CD14-positive monocyte (primary cell): ENCODE data around the gene RNASE4. TPM values are rescaled to one million over a fixed set of nuclear protein-coding genes. Genes with fewer than 3 reads are reported as not detected.

Experiments
- DNase-seq, 3 donors: peaks; one replicate each; pipeline ENCODE4 v3.0.0-alpha.2; 2011 to 2022
- H2AFZ ChIP-seq: 2 replicates; pipeline ENCODE4 v1.6.0; 2012; ENCODE audit warnings: mild to moderate bottlenecking, low read depth, low read length, inconsistent platforms; ENCODE audit not compliant: insufficient read depth, poor library complexity, severe bottlenecking
- H3K27ac ChIP-seq, 2 donors: 1 replicate in 1 of 2; 2 replicates in 1 of 2; pipeline ENCODE4 v1.5.1; 2012 to 2013; ENCODE audit warnings: low read length in 2 of 2, control low read depth in 1 of 2, inconsistent platforms in 1 of 2, low read depth in 1 of 2, mild to moderate bottlenecking in 1 of 2
- H3K27me3 ChIP-seq, 2 donors: one replicate each; pipeline versions ENCODE4 v1.6.0 to v1.6.1; 2011 to 2013; ENCODE audit warnings: low read length in 2 of 2; ENCODE audit not compliant: control insufficient read depth in 2 of 2, insufficient read depth in 2 of 2
- H3K36me3 ChIP-seq, 2 donors: replicated peaks in 1 of 2; 1 replicate in 1 of 2; 2 replicates in 1 of 2; pipeline versions ENCODE4 v1.5.1 to v1.6.1; 2012 to 2013; ENCODE audit warnings: low read length in 2 of 2, control low read depth in 1 of 2, inconsistent platforms in 1 of 2, mild to moderate bottlenecking in 1 of 2; ENCODE audit not compliant: insufficient read depth in 2 of 2, control insufficient read depth in 1 of 2
- H3K4me1 ChIP-seq, 2 donors: 1 replicate in 1 of 2; 2 replicates in 1 of 2; pipeline versions ENCODE4 v1.5.1 to v1.6.1; 2012 to 2013; ENCODE audit warnings: low read length in 2 of 2, control low read depth in 1 of 2, inconsistent platforms in 1 of 2, mild to moderate bottlenecking in 1 of 2, moderate library complexity in 1 of 2; ENCODE audit not compliant: insufficient read depth in 2 of 2, control insufficient read depth in 1 of 2
- H3K4me2 ChIP-seq: replicated peaks from 2 replicates; pipeline ENCODE3; 2012; ENCODE audit warnings: low read length, moderate library complexity, mild to moderate bottlenecking; ENCODE audit not compliant: poor library complexity, severe bottlenecking; ENCODE audit errors: extremely low read depth
- H3K4me3 ChIP-seq, 3 experiments: fragments of 200-600 bp in 1 of 3; sonication (generic) in 1 of 3; replicated peaks in 1 of 3; 1 replicate in 2 of 3; 2 replicates in 1 of 3; pipeline ENCODE4 v1.5.1; 2011 to 2013; ENCODE audit warnings: low read length in 3 of 3, mild to moderate bottlenecking in 3 of 3, control low read depth in 2 of 3, low read depth in 2 of 3, inconsistent platforms in 1 of 3, moderate library complexity in 1 of 3
- H3K79me2 ChIP-seq: 2 replicates; pipeline ENCODE4 v1.6.0; 2012; ENCODE audit warnings: mild to moderate bottlenecking, control low read depth, inconsistent platforms, low read length, moderate library complexity; ENCODE audit not compliant: insufficient read depth
- H3K9ac ChIP-seq: 2 replicates; pipeline ENCODE4 v1.6.0; 2017; ENCODE audit warnings: low read length, mild to moderate bottlenecking; ENCODE audit not compliant: insufficient read depth, poor library complexity, severe bottlenecking
- H3K9me3 ChIP-seq, 2 donors: replicated peaks in 1 of 2; 1 replicate in 1 of 2; 2 replicates in 1 of 2; pipeline versions ENCODE4 v1.5.1 to v1.6.1; 2012 to 2013; ENCODE audit warnings: low read length in 2 of 2, control low read depth in 1 of 2; ENCODE audit not compliant: control insufficient read depth in 1 of 2, insufficient read depth in 1 of 2
- H4K20me1 ChIP-seq: 2 replicates; pipeline ENCODE4 v1.6.0; 2012; ENCODE audit warnings: mild to moderate bottlenecking, low read length, control low read depth, moderate library complexity; ENCODE audit not compliant: insufficient read depth
- H3K27ac Mint-ChIP-seq, 7 donors: one replicate each; pipeline ENCODE4 v1.8.0; 2020; ENCODE audit warnings: mild to moderate bottlenecking in 7 of 7, mixed read lengths in 7 of 7, moderate library complexity in 6 of 7, inconsistent platforms in 2 of 7
- H3K27me3 Mint-ChIP-seq, 3 donors: one replicate each; pipeline ENCODE4 v1.8.0; 2021 to 2022; ENCODE audit warnings: low read depth in 3 of 3, mild to moderate bottlenecking in 3 of 3, mixed read lengths in 3 of 3, moderate library complexity in 3 of 3, inconsistent platforms in 1 of 3
- H3K36me3 Mint-ChIP-seq, 2 donors: one replicate each; pipeline ENCODE4 v1.8.0; 2020; ENCODE audit warnings: mixed read lengths in 2 of 2, inconsistent platforms in 1 of 2, mild to moderate bottlenecking in 1 of 2
- H3K4me1 Mint-ChIP-seq: one replicate; pipeline ENCODE4 v1.8.0; 2020; ENCODE audit warnings: mild to moderate bottlenecking, mixed read lengths
- H3K4me3 Mint-ChIP-seq, 2 donors: one replicate each; pipeline ENCODE4 v1.8.0; 2020; ENCODE audit warnings: mild to moderate bottlenecking in 2 of 2, mixed read lengths in 2 of 2, moderate library complexity in 1 of 2
- H3K9me3 Mint-ChIP-seq, 7 donors: one replicate each; pipeline ENCODE4 v1.8.0; 2020 to 2022; ENCODE audit warnings: mixed read lengths in 7 of 7, mild to moderate bottlenecking in 6 of 7, moderate library complexity in 6 of 7, inconsistent platforms in 2 of 7
- CTCF ChIP-seq: fragments of 200-600 bp; IDR thresholded peaks from one replicate; pipeline ENCODE4 v1.8.0; 2022; ENCODE audit warnings: antibody characterized with exemption, mild to moderate bottlenecking
- WGBS: methylation state at CpG from one replicate; pipeline ENCODE4 v1.1.5; 2013; ENCODE audit warnings: missing lambda C conversion rate; ENCODE audit not compliant: insufficient coverage; 5-methylcytosine and 5-hydroxymethylcytosine counted together
- intact Hi-C, 2 donors: fragments of 100-400 bp; cut with micrococcal nuclease; formaldehyde crosslinking; loops; one replicate each; pipeline versions ENCODE4 v1.15.0 to v1.15.1; 2023
- polyA plus RNA-seq, 3 donors: library from polyadenylated mRNA; depleted of rRNA in 1 of 3; unstranded in 2 of 3; stranded (reverse) in 1 of 3; fragments of 300-500 nt in 2 of 3; fragments of >200 nt in 1 of 3; fragmentation: Illumina TruSeq in 2 of 3; gene quantifications; 1 replicate in 2 of 3; 2 replicates in 1 of 3; pipeline ENCODE4 v1.2.3, GENCODE V29; 2012 to 2021

The RNASE4 gene
- polyA plus RNA-seq, 3 donors = 18.5 to 85.8 (median 49.1) TPM

GRCh38 chr14:20656274-20656673 is 28.1 kb upstream of the RNASE4 start:
- no peaks in the 10 kb centered on the region for H3K36me3 ChIP-seq
- intact Hi-C loops = loop anchor here (5.0 kb wide), 1 partner anchor 36 kb away; no protein-coding TSS in a partner anchor
- no peaks in the 10 kb centered on the region for H4K20me1 ChIP-seq
- H3K4me3 ChIP-seq = no peak overlapping the region
- H3K4me2 ChIP-seq = no peak overlapping the region
- Mint-ChIP-seq H3K36me3 (no peaks in the 10 kb centered on the region), H3K27ac (no peak overlapping the region), H3K9me3 (peaks cover 0 to 11% (median 7%) of the 10 kb centered on the region in 7 donors), H3K27me3 (peaks cover 69 to 88% (median 74%) of the 10 kb centered on the region in 3 donors), H3K4me1 (peaks cover 23% of the 10 kb centered on the region), H3K4me3 (peak overlapping the region in 1 of 2 donors; percentile 81)
- H3K27me3 ChIP-seq = peaks cover 47 to 59% of the 10 kb centered on the region in 2 donors
- H3K4me1 ChIP-seq = peaks cover 0 to 4% of the 10 kb centered on the region in 2 donors
- no peaks in the 10 kb centered on the region for H3K79me2 ChIP-seq
- no peak for TF ChIP-seq CTCF
- H2AFZ ChIP-seq = no peak overlapping the region
- H3K9ac ChIP-seq = no peak overlapping the region
- peaks cover 0 to 20% of the 10 kb centered on the region in 2 donors for H3K9me3 ChIP-seq
- H3K27ac ChIP-seq = no peak overlapping the region
- DNase-seq = no peak
- WGBS = no CpG with 5 or more reads among the region's 4 CpGs

- H3K79me2 ChIP-seq = no peaks in the 10 kb centered on the region
- TF ChIP-seq CTCF = no peak
- H3K4me1 ChIP-seq = peaks cover 0 to 4% of the 10 kb centered on the region in 2 donors
- H3K36me3 ChIP-seq = no peaks in the 10 kb centered on the region
- Mint-ChIP-seq H3K9me3 (peaks cover 0 to 11% (median 5%) of the 10 kb centered on the region in 7 donors), H3K27ac (no peak overlapping the region), H3K4me1 (peaks cover 27% of the 10 kb centered on the region), H3K4me3 (peak overlapping the region in 1 of 2 donors; percentile 64), H3K36me3 (no peaks in the 10 kb centered on the region), H3K27me3 (peaks cover 63 to 78% (median 68%) of the 10 kb centered on the region in 3 donors)
- H3K9me3 ChIP-seq = peaks cover 0 to 14% of the 10 kb centered on the region in 2 donors
- no peaks in the 10 kb centered on the region for H4K20me1 ChIP-seq
- no peak overlapping the region for H3K4me2 ChIP-seq
- intact Hi-C loops = loop anchor here (5.0 kb wide), 1 partner anchor 35 kb away; no protein-coding TSS in a partner anchor
- H2AFZ ChIP-seq = no peak overlapping the region
- 38% methylated on average over 16 of the region's 28 CpGs for WGBS
- no peak overlapping the region for H3K9ac ChIP-seq
- H3K27ac ChIP-seq = no peak overlapping the region
- peaks cover 35 to 47% of the 10 kb centered on the region in 2 donors for H3K27me3 ChIP-seq
- H3K4me3 ChIP-seq = no peak overlapping the region
- no peak for DNase-seq
These were observed 26.8 kb upstream of the RNASE4 start for GRCh38 chr14:20657216-20658211.
